Activated CD8-positive, alpha-beta memory T cell treated with anti-CD3 and anti-CD28 coated beads for 24 hours (primary cell): ENCODE data around the gene TIPARP.

ENCODE experiments used
- DNase-seq: peaks from one replicate; pipeline ENCODE4 v3.0.0-alpha.2; 2020

TIPARP gene

DNA sequence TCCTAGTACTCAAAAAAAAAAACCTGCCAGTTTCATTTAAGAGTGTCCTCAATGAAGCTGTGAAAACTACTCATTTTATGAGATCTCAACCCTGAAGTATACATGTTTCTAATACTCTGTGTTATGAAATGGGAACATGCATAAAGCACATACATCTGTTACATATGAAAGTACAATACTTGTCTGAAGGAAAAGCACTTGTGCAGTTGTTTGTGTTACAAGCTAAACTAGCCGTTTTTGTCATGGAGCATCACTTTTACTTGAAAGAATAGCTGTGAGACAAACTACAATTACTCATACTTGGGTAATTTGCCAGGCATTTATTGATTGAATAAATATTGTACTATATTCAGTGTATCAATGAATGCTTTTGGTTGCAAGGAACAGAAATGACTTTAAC is 72.7 kb downstream of the TIPARP start:
- no peak for DNase-seq

DNA sequence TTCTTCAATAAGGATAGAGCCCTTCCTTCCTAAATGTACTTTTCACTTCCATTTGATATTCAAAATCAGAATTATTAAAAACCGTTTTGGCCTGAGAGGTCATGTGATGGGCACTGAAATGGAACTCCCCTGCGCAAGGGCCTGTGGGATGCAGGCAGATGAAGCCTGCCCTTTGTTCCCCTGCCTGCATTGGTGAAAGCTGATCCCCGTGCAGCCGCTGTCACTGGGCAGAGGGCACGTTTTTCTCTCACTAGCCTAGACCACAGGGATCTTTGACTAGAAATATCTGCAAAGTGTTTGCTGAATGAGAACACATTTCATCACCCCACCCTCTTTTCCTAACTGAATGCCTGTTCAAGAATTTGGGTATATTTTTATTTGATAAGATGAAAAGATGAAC is 74.9 kb downstream of the TIPARP start:
- no peak for DNase-seq

DNA sequence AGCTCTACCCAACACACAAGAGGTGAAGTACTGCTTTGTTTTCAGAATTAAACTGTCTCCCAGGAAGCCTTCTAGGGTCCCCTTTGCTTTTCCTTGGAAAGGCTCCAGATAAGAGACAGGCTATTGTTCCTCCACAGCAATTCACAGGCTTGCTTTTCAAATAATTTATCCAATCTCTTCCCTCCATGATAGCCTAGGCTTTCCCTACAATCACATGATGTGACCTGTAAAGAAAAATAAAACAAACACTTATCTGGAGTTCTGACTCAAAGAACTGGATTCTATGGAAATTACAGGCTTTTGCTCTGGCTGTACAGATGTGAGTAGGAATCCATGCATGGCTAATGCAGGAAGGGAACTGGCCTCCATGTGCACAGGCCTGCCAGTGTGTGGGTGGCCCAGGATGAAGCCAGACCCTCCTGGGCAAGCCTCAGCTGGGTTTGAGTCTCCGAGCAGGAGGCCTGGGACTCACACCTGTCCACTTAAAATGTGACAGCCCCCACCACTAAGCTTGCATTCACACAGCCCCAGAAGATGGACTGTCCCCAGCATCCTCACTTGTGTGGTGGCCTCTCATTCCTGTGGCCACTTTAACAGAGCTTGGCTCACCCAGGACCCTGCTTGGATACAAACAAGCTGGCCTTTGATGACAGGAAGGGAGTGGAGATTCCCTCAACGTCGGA is 75.9 kb downstream of the TIPARP start:
- DNase-seq: no peak

DNA sequence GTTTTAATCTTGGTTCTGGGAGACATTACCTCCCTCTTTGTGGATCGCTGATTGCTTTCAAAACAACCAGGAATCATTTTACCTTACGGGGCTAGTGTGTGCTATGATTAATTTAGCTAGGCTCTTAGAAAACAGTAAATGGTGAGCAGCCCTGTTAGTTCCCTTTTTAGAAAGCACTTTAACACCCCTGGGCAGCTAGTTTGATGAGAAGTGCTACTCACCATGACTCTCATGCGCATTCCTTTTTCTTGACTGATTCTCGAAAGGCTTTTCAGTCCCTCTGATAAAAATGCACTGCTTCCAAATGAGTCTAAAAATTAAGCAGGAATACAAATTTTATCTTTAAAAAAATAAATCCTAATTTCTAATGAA is 76.5 kb downstream of the TIPARP start:
- no peak for DNase-seq

DNA sequence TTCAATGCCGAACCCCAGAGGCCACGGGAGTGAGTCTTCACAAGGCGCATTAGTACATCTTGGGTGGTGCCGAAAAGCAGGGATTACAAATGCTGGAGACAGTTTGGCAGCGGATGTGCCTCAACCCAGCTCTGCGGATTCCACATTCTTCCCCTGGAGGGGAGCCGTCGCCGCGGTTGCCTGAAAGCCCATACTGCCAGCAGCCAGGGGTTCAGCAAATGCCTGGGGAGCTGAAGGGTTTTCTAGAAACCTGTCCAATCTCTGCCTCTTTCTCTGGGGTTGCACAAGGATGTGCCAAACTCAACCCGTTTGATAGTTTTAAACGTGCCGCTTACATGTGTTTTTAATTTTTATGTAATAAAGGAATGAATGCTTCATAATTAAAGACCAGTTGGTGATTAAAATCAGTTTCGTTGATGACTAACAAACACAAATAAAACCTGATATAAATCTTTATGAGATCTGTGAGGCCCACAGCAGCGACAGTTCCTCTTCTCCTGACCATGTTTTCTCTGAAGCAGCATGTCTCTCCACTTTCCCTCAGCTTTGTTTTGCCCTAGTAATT is 77.2 kb downstream of the TIPARP start:
- DNase-seq: no peak
